Measurements from ENCODE around the gene WDFY2.

DNA sequence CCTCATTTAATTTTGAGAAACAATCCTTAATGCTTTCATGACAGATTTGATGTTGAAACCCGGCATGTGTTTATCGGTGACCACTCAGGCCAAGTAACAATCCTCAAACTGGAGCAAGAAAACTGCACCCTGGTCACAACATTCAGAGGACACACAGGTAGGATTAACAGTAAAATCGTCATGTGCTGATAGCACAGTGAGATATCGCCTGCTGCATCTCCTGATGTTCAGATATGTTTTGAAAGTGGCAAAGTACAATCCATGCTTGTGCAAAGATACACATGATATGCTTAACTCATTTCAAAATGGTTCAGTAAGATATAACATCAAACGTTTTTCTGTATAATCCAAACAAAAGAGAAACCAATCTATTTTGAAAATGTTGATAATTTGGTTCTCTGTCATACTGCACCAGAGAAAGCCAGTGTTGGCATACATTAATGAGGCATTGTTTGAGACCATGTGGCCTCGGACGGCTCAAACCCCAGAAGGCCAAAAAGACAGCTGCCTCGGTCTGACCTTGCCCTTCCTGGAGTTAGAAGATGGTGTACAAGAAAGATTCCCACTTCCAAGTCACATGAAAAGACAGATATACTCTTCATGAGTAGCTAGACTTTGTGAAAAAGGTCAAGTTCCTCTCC, 143.5 kb downstream of the WDFY2 start:
- TF ChIP-seq, protein P1, sequence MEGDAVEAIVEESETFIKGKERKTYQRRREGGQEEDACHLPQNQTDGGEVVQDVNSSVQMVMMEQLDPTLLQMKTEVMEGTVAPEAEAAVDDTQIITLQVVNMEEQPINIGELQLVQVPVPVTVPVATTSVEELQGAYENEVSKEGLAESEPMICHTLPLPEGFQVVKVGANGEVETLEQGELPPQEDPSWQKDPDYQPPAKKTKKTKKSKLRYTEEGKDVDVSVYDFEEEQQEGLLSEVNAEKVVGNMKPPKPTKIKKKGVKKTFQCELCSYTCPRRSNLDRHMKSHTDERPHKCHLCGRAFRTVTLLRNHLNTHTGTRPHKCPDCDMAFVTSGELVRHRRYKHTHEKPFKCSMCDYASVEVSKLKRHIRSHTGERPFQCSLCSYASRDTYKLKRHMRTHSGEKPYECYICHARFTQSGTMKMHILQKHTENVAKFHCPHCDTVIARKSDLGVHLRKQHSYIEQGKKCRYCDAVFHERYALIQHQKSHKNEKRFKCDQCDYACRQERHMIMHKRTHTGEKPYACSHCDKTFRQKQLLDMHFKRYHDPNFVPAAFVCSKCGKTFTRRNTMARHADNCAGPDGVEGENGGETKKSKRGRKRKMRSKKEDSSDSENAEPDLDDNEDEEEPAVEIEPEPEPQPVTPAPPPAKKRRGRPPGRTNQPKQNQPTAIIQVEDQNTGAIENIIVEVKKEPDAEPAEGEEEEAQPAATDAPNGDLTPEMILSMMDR (conservative IDR thresholded peaks at IDR 0.05; ENCODE audit: low read depth in 2 of 2): no peak
- TF ChIP-seq POLR2AphosphoS5 (IDR thresholded peaks at IDR 0.05; ENCODE audit: low read depth): no peak
- TF ChIP-seq EZH2 (IDR thresholded peaks at IDR 0.05; ENCODE audit: low read depth, unreplicated experiment): no peak
- TF ChIP-seq EZH2phosphoT487 (IDR thresholded peaks at IDR 0.05; ENCODE audit: unreplicated experiment): no peak
- TF ChIP-seq, protein P2, sequence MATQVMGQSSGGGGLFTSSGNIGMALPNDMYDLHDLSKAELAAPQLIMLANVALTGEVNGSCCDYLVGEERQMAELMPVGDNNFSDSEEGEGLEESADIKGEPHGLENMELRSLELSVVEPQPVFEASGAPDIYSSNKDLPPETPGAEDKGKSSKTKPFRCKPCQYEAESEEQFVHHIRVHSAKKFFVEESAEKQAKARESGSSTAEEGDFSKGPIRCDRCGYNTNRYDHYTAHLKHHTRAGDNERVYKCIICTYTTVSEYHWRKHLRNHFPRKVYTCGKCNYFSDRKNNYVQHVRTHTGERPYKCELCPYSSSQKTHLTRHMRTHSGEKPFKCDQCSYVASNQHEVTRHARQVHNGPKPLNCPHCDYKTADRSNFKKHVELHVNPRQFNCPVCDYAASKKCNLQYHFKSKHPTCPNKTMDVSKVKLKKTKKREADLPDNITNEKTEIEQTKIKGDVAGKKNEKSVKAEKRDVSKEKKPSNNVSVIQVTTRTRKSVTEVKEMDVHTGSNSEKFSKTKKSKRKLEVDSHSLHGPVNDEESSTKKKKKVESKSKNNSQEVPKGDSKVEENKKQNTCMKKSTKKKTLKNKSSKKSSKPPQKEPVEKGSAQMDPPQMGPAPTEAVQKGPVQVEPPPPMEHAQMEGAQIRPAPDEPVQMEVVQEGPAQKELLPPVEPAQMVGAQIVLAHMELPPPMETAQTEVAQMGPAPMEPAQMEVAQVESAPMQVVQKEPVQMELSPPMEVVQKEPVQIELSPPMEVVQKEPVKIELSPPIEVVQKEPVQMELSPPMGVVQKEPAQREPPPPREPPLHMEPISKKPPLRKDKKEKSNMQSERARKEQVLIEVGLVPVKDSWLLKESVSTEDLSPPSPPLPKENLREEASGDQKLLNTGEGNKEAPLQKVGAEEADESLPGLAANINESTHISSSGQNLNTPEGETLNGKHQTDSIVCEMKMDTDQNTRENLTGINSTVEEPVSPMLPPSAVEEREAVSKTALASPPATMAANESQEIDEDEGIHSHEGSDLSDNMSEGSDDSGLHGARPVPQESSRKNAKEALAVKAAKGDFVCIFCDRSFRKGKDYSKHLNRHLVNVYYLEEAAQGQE (IDR thresholded peaks at IDR 0.05; ENCODE audit: unreplicated experiment): no peak
- no peak for TF ChIP-seq NANOG (IDR thresholded peaks at IDR 0.05; ENCODE audit: borderline replicate concordance)
- TF ChIP-seq, protein P3, sequence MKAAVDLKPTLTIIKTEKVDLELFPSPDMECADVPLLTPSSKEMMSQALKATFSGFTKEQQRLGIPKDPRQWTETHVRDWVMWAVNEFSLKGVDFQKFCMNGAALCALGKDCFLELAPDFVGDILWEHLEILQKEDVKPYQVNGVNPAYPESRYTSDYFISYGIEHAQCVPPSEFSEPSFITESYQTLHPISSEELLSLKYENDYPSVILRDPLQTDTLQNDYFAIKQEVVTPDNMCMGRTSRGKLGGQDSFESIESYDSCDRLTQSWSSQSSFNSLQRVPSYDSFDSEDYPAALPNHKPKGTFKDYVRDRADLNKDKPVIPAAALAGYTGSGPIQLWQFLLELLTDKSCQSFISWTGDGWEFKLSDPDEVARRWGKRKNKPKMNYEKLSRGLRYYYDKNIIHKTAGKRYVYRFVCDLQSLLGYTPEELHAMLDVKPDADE (IDR thresholded peaks at IDR 0.05): no peak
- TF ChIP-seq JUNB (IDR thresholded peaks at IDR 0.05; ENCODE audit: unreplicated experiment): no peak
